ENCODE data around the gene CRMP1. TPM values are rescaled to one million over a fixed set of nuclear protein-coding genes. Genes with fewer than 3 reads are reported as not detected.

CRMP1 gene
- total RNA-seq, 3 donors from 2014 or later (not counting 1 experiment from before 2014, with no cell fraction given): not detected

DNA sequence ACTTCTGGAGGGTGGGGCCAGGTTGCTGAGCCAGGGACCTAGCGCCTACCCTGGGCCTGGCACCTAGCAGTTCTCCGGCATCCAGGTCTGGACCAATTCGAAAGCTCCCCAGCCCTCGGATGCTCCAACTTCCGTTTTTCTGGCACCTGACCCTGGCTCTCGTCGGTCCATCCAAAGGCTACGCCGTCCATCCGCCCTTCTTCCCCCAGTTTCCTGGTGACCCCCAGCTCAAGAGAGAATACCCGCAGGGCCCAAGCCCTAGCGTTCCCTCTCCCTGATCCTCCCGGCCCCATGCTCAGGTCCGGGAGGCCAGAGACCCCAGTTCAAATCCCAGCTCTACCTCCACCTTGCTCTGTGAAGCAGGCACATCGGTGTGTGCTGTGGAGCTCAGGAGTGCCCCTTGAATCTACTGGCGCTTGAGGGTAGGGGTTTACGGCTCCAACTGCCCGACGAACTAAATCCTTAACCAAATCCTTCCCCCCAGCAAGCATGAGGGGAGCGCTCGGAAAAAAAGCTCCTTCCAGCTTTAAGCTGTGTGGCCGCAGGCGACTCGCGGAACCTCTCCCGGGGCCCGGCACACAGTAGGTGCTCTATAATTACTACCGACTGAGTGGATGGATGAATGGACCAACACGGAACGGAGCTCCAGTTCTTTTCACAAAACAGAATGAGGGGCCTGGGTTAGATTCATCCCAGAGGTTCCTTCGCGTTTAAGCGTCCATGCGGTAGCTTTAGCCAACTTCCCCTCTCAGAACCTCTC lies 1.1 kb downstream of the CRMP1 start:
- Histone ChIP-seq H3K4me1 (ENCODE audit: control insufficient read depth, insufficient read depth, low read length) (peaks cover 6% of the 10 kb centered on the region), H3K4me3 (ENCODE audit: low read length) (no peak overlapping the region), H3K27ac (ENCODE audit: low read length) (no peak overlapping the region), H3K36me3 (ENCODE audit: control insufficient read depth, insufficient read depth, low read length) (no peaks in the 10 kb centered on the region), H3K9me3 (ENCODE audit: control insufficient read depth, insufficient read depth, low read length) (no peaks in the 10 kb centered on the region), H3K27me3 (ENCODE audit: control insufficient read depth, insufficient read depth, low read length) (peaks cover 37% of the 10 kb centered on the region)
- Mint-ChIP-seq H3K36me3 (no peaks in the 10 kb centered on the region), H3K4me3 (no peak overlapping the region), H3K4me1 (peaks cover 0 to 13% of the 10 kb centered on the region in 2 donors), H3K27me3 (ENCODE audit: low read depth in 2 of 2) (peaks cover 56 to 57% of the 10 kb centered on the region in 2 donors), H3K9me3 (no peaks in the 10 kb centered on the region), H3K27ac (no peak overlapping the region)
- 20% methylated on average over 31 of the region's 34 CpGs for WGBS (ENCODE audit: insufficient coverage)
- no peak for ATAC-seq
- intact Hi-C loops (cut with micrococcal nuclease): no loop called here
- TF ChIP-seq, protein P1, sequence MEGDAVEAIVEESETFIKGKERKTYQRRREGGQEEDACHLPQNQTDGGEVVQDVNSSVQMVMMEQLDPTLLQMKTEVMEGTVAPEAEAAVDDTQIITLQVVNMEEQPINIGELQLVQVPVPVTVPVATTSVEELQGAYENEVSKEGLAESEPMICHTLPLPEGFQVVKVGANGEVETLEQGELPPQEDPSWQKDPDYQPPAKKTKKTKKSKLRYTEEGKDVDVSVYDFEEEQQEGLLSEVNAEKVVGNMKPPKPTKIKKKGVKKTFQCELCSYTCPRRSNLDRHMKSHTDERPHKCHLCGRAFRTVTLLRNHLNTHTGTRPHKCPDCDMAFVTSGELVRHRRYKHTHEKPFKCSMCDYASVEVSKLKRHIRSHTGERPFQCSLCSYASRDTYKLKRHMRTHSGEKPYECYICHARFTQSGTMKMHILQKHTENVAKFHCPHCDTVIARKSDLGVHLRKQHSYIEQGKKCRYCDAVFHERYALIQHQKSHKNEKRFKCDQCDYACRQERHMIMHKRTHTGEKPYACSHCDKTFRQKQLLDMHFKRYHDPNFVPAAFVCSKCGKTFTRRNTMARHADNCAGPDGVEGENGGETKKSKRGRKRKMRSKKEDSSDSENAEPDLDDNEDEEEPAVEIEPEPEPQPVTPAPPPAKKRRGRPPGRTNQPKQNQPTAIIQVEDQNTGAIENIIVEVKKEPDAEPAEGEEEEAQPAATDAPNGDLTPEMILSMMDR (IDR thresholded peaks at IDR 0.05): no peak
- DNase-seq: no peak

DNA sequence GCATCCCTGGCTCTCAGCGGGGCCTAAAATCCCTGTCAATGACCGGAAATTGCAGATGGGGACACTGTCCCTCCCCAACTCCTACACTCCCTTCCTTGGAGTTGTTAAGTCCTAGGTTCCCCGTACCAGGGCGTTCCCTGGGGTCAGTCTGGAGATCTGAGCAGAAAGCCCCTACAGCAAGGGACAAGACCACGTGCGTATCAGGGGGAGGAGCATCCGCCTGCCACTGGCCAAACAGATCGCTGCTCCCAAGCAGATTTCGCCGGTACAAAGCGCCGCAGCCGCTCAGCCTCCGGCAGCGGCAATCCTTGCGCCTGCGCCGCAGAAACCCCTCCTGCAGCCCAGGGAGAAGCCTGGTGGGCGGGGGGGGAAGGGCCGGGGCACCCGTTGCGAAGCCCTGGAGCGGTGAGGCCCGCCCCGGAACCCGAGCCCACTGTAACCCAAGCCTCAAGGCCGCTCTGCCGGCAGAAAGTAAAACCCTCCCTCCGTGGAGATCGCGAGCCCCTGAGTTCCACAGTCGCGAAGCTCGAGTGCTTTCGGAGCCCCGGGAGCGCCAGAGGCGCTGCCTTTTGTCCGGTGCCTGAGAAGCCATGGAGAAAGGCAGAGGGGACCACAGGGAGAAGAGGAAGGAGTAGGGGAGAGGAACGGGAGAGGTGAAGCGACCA lies 2.7 kb downstream of the CRMP1 start:
- no peak overlapping the region for H3K27ac Mint-ChIP-seq
- ATAC-seq (no peak), DNase-seq (no peak)
- no peaks in the 10 kb centered on the region for H3K9me3 ChIP-seq (ENCODE audit: control insufficient read depth, insufficient read depth, low read length)
- no peak overlapping the region for H3K4me3 ChIP-seq (ENCODE audit: low read length)
- H3K4me1 ChIP-seq (ENCODE audit: control insufficient read depth, insufficient read depth, low read length): peaks cover 6% of the 10 kb centered on the region
- no peaks in the 10 kb centered on the region for H3K36me3 Mint-ChIP-seq
- no peak overlapping the region for H3K27ac ChIP-seq (ENCODE audit: low read length)
- 2% methylated on average over 41 of the region's 41 CpGs for WGBS (ENCODE audit: insufficient coverage)
- intact Hi-C loops (cut with micrococcal nuclease): no loop called here
- H3K27me3 ChIP-seq (ENCODE audit: control insufficient read depth, insufficient read depth, low read length): peaks cover 37% of the 10 kb centered on the region
- H3K36me3 ChIP-seq (ENCODE audit: control insufficient read depth, insufficient read depth, low read length): no peaks in the 10 kb centered on the region
- H3K27me3 Mint-ChIP-seq (ENCODE audit: low read depth in 2 of 2): peaks cover 56 to 64% of the 10 kb centered on the region in 2 donors
- no peak overlapping the region for H3K4me3 Mint-ChIP-seq
- peaks cover 0 to 17% of the 10 kb centered on the region in 2 donors for H3K4me1 Mint-ChIP-seq
- TF ChIP-seq, protein P1 (IDR thresholded peaks at IDR 0.05): no peak
- no peaks in the 10 kb centered on the region for H3K9me3 Mint-ChIP-seq

DNA sequence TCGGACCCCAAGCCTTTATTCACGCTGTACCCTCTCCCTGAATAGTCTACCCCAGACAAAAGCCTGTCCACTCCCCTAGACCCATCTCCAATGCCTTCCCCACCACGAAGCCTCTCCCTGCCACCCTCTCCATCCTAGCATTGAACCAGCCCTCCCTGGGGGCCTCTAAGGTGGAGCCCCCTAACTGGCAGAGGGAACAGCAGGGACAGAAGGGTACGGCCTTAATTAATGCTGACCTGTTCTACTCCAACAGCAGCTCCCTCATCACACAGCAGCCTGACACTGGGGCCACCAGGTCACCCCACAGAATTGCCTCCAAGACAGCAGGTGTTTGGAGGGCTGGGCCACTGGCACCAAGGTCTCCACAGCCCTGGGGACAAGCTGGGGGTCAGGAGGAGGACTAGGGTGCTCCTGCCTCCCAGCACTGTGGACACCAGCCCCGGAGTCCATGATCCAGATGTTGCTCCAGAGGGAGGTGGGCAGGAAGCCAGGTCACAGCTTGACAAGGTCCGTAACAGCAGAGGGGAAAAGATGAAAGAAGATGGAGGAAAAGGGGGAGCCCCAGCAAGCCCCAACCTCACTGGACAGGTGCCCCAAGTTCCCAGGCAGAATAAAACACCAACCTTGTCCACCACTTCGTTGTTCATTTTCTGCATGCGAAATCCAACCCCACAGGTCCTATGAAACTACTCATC lies 3.7 kb downstream of the CRMP1 start:
- Mint-ChIP-seq H3K9me3 (no peaks in the 10 kb centered on the region), H3K36me3 (no peaks in the 10 kb centered on the region), H3K4me3 (no peak overlapping the region), H3K27ac (no peak overlapping the region), H3K4me1 (peaks cover 0 to 17% of the 10 kb centered on the region in 2 donors), H3K27me3 (ENCODE audit: low read depth in 2 of 2) (peaks cover 60 to 62% of the 10 kb centered on the region in 2 donors)
- Histone ChIP-seq H3K36me3 (ENCODE audit: control insufficient read depth, insufficient read depth, low read length) (no peaks in the 10 kb centered on the region), H3K27me3 (ENCODE audit: control insufficient read depth, insufficient read depth, low read length) (peaks cover 35% of the 10 kb centered on the region), H3K9me3 (ENCODE audit: control insufficient read depth, insufficient read depth, low read length) (no peaks in the 10 kb centered on the region), H3K4me1 (ENCODE audit: control insufficient read depth, insufficient read depth, low read length) (peaks cover 6% of the 10 kb centered on the region), H3K4me3 (ENCODE audit: low read length) (no peak overlapping the region), H3K27ac (ENCODE audit: low read length) (no peak overlapping the region)
- TF ChIP-seq, protein P1 (IDR thresholded peaks at IDR 0.05): no peak
- ATAC-seq: no peak
- no peak for DNase-seq
- intact Hi-C loops (cut with micrococcal nuclease): no loop called here
- 28% methylated on average over 8 of the region's 8 CpGs for WGBS (ENCODE audit: insufficient coverage)
